GM18508 (cell line): ENCODE measurements around the gene INPP5D.
"Not testable (repeated sequence)": the region's sequence is repeated elsewhere in the genome, so short reads cannot be mapped to it uniquely, and the experiment has no call there.

Experiments used
- ATAC-seq: cut with Tn5 transposase; IDR thresholded peaks from one replicate; pipeline ENCODE4 v1.9.1; 2021; ENCODE audit warnings: moderate number of reproducible peaks; ENCODE audit not compliant: insufficient read depth, unreplicated experiment

The INPP5D gene

GRCh38 chr2:233197022-233197421 lies 136.9 kb downstream of the INPP5D start:
- no peak for ATAC-seq

DNA sequence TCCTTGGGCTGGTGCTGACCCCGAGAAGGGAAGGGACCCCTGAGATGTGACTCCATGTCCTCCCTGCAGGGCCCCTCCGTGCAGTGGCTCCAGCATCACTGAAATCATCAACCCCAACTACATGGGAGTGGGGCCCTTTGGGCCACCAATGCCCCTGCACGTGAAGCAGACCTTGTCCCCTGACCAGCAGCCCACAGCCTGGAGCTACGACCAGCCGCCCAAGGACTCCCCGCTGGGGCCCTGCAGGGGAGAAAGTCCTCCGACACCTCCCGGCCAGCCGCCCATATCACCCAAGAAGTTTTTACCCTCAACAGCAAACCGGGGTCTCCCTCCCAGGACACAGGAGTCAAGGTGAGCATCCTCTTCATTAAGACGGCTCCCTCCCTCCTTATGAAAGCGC lies 137.9 kb downstream of the INPP5D start:
- no peak for ATAC-seq

GRCh38 chr2:233199870-233200269 lies 139.7 kb downstream of the INPP5D start:
- no peak for ATAC-seq

- ATAC-seq = not testable (repeated sequence)
These were observed 140.6 kb downstream of the INPP5D start for GRCh38 chr2:233200790-233201189.

- no peak for ATAC-seq
These were observed 141.3 kb downstream of the INPP5D start for GRCh38 chr2:233201258-233202013.

GRCh38 chr2:233202531-233202944 lies 142.4 kb downstream of the INPP5D start:
- ATAC-seq = no peak

- no peak for ATAC-seq
These were observed 142.9 kb downstream of the INPP5D start for GRCh38 chr2:233203060-233203459.

DNA sequence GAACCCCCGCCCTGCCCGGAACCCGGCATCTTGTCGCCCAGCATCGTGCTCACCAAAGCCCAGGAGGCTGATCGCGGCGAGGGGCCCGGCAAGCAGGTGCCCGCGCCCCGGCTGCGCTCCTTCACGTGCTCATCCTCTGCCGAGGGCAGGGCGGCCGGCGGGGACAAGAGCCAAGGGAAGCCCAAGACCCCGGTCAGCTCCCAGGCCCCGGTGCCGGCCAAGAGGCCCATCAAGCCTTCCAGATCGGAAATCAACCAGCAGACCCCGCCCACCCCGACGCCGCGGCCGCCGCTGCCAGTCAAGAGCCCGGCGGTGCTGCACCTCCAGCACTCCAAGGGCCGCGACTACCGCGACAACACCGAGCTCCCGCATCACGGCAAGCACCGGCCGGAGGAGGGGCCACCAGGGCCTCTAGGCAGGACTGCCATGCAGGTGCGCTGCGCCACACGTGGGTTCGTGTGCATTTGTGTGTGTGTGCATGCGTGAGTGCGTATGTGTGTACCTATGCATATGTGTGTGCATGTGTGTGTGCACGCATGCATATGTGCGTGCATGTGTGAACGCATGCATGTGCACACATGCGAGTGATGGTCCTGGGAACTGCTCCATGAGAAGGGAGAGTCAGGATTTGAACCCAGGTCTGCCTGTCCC lies 144.3 kb downstream of the INPP5D start:
- no peak for ATAC-seq

DNA sequence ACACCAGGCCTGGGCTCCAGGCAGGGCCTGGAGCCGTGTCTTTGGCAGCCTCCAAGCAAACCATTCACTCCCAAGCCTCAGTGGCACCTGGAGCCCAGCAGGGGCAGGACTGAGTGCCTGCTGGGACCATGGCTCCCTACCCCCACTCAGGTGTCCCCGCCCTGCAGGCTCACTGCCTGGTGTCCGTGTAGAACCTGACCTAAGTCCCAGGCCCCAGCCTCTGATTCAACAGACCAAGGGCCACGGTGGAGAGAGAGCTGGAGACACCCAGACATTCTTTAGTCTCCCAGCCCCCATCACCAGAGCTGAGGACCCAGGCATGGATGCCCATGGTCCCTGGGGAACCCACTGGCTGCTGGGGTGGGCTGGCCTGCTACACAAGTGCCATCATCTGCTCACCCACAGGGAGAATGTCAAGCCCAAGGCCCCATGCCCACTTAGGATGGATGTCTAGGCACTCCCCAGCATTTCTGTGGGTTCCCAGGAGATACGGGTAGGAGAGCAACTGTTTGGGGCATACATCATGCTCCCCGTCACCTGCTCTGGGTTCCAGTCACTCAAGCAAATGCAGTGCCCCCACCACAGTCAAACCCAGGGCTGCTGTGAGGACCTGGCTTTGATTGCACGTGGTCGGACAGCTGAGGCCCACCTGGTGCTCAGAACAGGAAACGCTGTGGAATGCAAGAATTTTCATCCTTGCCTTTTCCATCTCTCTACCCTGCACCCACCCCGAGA lies 148.4 kb downstream of the INPP5D start:
- no peak for ATAC-seq

DNA sequence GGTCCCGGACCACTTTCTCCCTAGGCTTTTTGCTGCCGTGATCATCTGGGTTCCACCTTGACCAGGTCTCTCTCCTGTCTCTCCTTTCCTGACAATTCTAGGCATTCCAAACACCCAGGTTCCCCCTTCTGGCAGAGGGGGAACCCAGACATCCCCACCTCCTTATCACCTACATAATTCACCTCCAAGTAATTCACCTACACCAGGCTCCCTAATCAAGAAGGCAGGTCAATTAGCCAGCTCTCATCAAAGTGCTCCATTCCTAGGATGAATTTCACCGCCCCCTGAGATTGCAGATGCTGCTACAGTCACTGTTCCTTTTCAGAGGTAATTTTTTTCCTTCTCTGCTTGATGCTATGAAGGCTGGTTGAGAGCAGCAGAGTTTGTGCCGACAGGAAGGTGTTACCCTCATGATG lies 149.0 kb downstream of the INPP5D start:
- no peak for ATAC-seq

- ATAC-seq = no peak
These were observed 149.5 kb downstream of the INPP5D start for GRCh38 chr2:233209533-233210171.

DNA sequence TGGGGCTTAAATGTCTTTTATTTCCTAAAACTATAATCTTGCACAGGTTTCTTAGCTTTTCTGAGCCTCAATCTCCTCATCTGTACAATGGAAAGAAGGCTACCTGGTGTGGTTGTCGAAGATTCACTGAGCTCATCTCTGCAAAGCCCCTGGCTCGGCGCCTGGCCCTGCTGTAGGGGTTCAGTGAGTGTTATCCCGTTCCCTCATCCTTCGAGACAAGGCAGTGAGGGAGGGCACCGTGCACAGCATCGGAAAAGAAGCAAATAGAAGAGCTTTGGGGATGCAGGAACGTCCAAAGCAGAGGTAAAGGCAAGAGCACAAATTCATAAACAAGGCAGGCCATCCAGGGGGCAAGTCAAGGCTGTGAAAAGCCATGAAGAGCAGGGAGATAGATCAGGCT lies 150.1 kb downstream of the INPP5D start:
- no peak for ATAC-seq

DNA sequence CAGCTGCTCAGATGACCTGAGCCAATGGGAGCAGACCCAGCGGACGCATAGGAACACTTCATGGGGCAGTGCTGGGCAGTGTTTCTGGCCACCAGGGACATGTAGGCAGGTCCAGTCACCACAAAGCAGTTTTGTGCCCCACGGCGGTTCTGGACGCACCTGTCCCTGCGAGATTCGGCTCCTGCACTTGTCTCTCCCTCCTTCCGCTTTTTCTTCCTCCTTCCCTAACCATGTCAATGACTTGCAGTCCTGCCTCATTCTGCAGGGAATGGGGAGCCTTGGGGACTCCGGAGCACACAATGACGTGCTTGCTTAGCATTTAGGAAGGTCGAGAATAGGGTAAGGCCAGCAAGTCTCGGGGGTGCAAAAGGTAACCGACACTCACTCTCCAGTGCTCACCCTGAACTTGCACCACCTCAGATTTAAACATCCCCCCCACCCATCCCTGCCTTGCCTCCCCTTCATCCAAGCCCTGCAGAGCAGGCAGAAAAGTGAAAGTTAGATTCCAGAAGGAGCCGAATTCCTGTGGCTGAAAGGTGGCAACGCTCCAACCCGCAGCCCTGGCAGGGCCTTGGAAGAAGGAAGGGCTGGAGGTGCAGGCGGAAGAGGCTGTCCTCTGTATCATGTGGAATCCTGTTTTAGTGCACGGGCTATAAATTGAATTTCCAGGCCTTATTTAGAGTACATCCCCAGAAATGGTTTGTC lies 150.9 kb downstream of the INPP5D start:
- ATAC-seq = no peak

DNA sequence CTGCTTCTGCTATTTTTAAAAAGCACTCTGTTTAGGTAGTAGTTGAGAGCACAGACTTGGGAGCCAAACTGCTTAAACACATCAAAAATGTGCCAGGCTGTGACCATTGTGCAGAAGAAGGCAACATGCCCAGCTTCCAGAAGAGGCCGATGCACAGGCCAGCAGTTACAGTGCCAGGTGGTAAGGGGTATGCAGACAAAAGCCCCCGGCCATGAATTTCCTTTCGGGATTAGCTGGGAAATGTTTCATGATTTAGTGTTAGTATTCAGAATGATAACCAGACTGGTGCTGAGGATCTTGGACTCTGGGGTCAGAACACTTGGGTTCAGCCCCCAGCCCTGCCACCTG lies 151.4 kb downstream of the INPP5D start:
- no peak for ATAC-seq

- no peak for ATAC-seq
These were observed 152.9 kb downstream of the INPP5D start for GRCh38 chr2:233213011-233213410.

- ATAC-seq = no peak
These were observed 153.8 kb downstream of the INPP5D start for GRCh38 chr2:233213975-233214374.

- ATAC-seq = no peak
These were observed 157.8 kb downstream of the INPP5D start for GRCh38 chr2:233217892-233218377.

GRCh38 chr2:233218836-233219235 lies 158.7 kb downstream of the INPP5D start:
- ATAC-seq = no peak

DNA sequence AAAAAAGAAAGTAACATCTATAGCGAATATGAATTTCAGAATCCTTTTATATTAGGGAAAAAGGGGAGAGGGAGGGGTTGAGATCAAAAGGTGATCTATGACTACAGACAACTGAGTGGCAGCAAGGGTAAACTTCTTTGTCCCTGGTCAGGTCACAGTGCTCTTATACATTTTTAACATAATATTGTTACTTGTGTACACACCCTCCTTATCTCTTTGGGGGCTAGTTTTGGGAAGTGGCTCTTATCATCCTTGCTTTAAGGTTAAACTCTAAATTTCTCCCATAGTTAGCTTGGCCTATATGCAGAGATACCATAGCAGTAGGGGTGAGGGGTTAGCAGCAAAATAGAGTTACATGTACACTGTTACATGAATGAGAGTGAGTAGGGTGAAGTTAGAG lies 159.7 kb downstream of the INPP5D start:
- no peak for ATAC-seq

- ATAC-seq = no peak
These were observed 161.4 kb downstream of the INPP5D start for GRCh38 chr2:233221378-233222063.
